ENCODE measurements around the gene CHAC2.

- TF ChIP-seq CTCF (IDR thresholded peaks at IDR 0.05) (no peak), POLR2A (IDR thresholded peaks at IDR 0.05) (no peak)
Measured at GRCh38 chr2:53793821-53794220, 26.2 kb downstream of the CHAC2 start.
